Measurements from ENCODE around the gene ZMYND15. TPM values are rescaled to one million over a fixed set of nuclear protein-coding genes. Genes with fewer than 3 reads are reported as not detected.

ZMYND15 gene
- total RNA-seq, 2 donors from 2014 or later = 0.91 to 7.3 TPM

DNA sequence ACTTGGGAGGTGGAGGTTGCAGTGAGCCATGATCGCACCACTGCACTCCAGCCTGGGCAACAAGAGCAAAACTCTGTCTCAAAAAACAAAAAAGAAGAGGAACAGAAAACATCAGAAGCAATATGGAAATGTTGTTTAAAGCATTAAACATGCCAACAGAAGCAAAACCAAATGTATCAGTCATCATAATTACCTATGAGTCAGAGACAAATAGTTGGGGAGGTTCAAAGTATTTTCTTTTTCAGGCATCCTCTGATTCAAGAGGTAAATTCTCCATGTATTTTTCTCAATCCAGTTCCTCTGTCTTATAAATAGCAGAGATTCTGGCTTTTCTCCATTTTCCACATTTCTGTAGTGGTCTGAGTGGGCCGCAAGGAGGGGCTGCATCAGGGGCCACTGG lies 30.0 kb downstream of the ZMYND15 start:
- Histone ChIP-seq H3K4me1 (replicated peaks) (no peaks in the 10 kb centered on the region), H3K27me3 (replicated peaks; ENCODE audit: insufficient read depth) (no peaks in the 10 kb centered on the region), H3K27ac (no peak overlapping the region), H3K9me3 (no peaks in the 10 kb centered on the region), H3K4me3 (no peak overlapping the region), H3K36me3 (no peaks in the 10 kb centered on the region)
- WGBS = 79% methylated on average over 2 of the region's 2 CpGs
- intact Hi-C loops (cut with DNase I) = no loop called here
- DNase-seq (ENCODE audit: low spot score) = no peak
- TF ChIP-seq, protein P1, sequence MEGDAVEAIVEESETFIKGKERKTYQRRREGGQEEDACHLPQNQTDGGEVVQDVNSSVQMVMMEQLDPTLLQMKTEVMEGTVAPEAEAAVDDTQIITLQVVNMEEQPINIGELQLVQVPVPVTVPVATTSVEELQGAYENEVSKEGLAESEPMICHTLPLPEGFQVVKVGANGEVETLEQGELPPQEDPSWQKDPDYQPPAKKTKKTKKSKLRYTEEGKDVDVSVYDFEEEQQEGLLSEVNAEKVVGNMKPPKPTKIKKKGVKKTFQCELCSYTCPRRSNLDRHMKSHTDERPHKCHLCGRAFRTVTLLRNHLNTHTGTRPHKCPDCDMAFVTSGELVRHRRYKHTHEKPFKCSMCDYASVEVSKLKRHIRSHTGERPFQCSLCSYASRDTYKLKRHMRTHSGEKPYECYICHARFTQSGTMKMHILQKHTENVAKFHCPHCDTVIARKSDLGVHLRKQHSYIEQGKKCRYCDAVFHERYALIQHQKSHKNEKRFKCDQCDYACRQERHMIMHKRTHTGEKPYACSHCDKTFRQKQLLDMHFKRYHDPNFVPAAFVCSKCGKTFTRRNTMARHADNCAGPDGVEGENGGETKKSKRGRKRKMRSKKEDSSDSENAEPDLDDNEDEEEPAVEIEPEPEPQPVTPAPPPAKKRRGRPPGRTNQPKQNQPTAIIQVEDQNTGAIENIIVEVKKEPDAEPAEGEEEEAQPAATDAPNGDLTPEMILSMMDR (IDR thresholded peaks at IDR 0.05) = no peak
- TF ChIP-seq POLR2A (IDR thresholded peaks at IDR 0.05) (no peak), POLR2AphosphoS5 (IDR thresholded peaks at IDR 0.05) (no peak)

DNA sequence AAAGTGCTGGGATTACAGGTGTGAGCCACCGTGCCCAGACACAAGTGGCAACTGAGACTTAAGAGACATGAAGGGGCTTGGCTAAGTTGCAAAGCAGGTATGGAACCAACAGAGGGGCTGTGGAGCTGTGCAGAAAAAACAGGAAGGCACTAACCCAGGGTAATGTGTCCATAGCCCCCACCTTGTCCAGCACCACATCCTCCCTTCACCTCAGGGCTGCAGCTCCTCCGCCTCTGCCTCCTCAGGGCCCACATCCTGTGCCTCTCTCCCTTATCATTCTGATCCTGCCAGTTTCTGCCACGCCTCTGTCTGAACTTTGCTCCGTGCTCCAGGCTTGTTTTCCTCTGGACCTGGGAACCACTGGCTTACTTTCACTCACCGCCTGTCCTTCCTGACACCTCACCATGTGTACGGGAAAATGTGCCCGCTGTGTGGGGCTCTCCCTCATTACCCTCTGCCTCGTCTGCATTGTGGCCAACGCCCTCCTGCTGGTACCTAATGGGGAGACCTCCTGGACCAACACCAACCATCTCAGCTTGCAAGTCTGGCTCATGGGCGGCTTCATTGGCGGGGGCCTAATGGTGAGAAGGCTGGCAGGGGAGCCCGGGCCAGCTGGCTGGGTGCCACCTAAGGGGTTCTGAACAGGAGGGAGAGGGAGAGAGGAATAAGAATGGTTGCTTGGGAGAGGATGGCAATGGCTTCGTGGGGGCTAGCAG lies 32.0 kb downstream of the ZMYND15 start, which contains the start of gene TM4SF5:
Gene TM4SF5 (plus strand): TSS at position 368 of the 716 bp plus-strand sequence. CDS start 37 bp downstream, at position 405.
- Histone ChIP-seq H3K27me3 (replicated peaks; ENCODE audit: insufficient read depth) (no peaks in the 10 kb centered on the region), H3K9me3 (no peaks in the 10 kb centered on the region), H3K4me1 (replicated peaks) (no peaks in the 10 kb centered on the region), H3K36me3 (no peaks in the 10 kb centered on the region), H3K4me3 (no peak within 1 kb of the TSS), H3K27ac (no peak within 1 kb of the TSS)
- no peak for DNase-seq (ENCODE audit: low spot score)
- WGBS = 51% methylated on average over 13 of the region's 13 CpGs
- TF ChIP-seq, protein P1 (IDR thresholded peaks at IDR 0.05) = no peak
- no peak for TF ChIP-seq POLR2A (IDR thresholded peaks at IDR 0.05)
- no peak for TF ChIP-seq POLR2AphosphoS5 (IDR thresholded peaks at IDR 0.05)
- intact Hi-C loops (cut with DNase I) = no loop called here

GRCh38 chr17:4772235-4772613 lies 32.6 kb downstream of the ZMYND15 start:
- no peak for DNase-seq (ENCODE audit: low spot score)
- no peaks in the 10 kb centered on the region for H3K27me3 ChIP-seq (replicated peaks; ENCODE audit: insufficient read depth)

GRCh38 chr17:4777969-4778760 lies 38.5 kb downstream of the ZMYND15 start:
- H3K36me3 ChIP-seq = no peaks in the 10 kb centered on the region
- no peak for DNase-seq (ENCODE audit: low spot score)
- TF ChIP-seq, protein P1 (IDR thresholded peaks at IDR 0.05) = no peak
- no peak for TF ChIP-seq POLR2AphosphoS5 (IDR thresholded peaks at IDR 0.05)
- TF ChIP-seq POLR2A (IDR thresholded peaks at IDR 0.05) = no peak
- H3K27ac ChIP-seq = no peak overlapping the region
- no peaks in the 10 kb centered on the region for H3K9me3 ChIP-seq
- H3K27me3 ChIP-seq (replicated peaks; ENCODE audit: insufficient read depth) = peaks cover 1% of the 10 kb centered on the region
- WGBS = 69% methylated on average over 9 of the region's 9 CpGs
- H3K4me3 ChIP-seq = no peak overlapping the region
- intact Hi-C loops (cut with DNase I) = no loop called here
- no peaks in the 10 kb centered on the region for H3K4me1 ChIP-seq (replicated peaks)

More at GRCh38 chr17:4772235-4772613, 32.6 kb downstream of the ZMYND15 start:
- Histone ChIP-seq H3K4me3 (no peak overlapping the region), H3K4me1 (replicated peaks) (no peaks in the 10 kb centered on the region), H3K9me3 (no peaks in the 10 kb centered on the region), H3K27ac (no peak overlapping the region), H3K36me3 (no peaks in the 10 kb centered on the region)
- TF ChIP-seq POLR2AphosphoS5 (IDR thresholded peaks at IDR 0.05) (no peak), POLR2A (IDR thresholded peaks at IDR 0.05) (no peak)
- TF ChIP-seq, protein P1 (IDR thresholded peaks at IDR 0.05) = no peak
- WGBS = 63% methylated on average over 10 of the region's 10 CpGs
- intact Hi-C loops (cut with DNase I) = no loop called here

Measured in prostate gland (tissue), 2 donors.